T47D (cell line): ENCODE results near the gene FAM81A.
A peak's percentile ranks its signal among the peaks of the same experiment; 100 is the strongest.
"Not testable (repeated sequence)": the region's sequence is repeated elsewhere in the genome, so short reads cannot be mapped to it uniquely, and the experiment has no call there.

Experiments
- DNase-seq, 2 experiments: peaks; one replicate each; pipeline versions ENCODE4 v3.0.0 to v3.0.0-alpha.2; 2011 to 2012; ENCODE audit warnings: low read depth in 1 of 2, low spot score in 1 of 2
- JUND ChIP-seq: IDR thresholded peaks from 2 replicates; pipeline ENCODE4 v1.6.1; 2012; ENCODE audit warnings: low read depth
- in situ Hi-C: cut with HindIII; loops from 2 replicates; pipeline ENCODE4 v1.10.0; 2016; ENCODE audit warnings: low sequenced_read_pairs, low pct_unique_long_range_greater_than_20kb

Gene FAM81A

DNA sequence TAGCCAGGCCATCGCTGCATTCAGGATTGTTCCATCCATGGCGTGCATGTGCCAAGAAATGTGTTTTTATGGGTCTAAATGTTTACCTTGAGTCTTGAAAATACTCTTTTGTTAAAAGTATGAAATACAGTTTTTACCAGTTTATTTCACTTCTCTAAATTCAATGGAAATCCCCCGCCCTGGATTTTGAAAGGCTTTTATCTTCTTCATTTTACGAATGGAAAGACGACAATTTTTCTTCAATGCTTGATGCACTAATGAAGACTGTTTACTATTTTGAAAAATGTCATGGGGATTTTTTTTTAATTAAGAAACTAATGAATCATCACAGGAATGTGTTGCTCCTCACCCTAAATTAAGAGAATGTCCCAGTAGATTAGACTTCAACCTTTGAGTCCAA, 83.5 kb downstream of the FAM81A start:
- TF ChIP-seq JUND, result no peak
- no peak for DNase-seq
- in situ Hi-C loops, result no loop called here

DNA sequence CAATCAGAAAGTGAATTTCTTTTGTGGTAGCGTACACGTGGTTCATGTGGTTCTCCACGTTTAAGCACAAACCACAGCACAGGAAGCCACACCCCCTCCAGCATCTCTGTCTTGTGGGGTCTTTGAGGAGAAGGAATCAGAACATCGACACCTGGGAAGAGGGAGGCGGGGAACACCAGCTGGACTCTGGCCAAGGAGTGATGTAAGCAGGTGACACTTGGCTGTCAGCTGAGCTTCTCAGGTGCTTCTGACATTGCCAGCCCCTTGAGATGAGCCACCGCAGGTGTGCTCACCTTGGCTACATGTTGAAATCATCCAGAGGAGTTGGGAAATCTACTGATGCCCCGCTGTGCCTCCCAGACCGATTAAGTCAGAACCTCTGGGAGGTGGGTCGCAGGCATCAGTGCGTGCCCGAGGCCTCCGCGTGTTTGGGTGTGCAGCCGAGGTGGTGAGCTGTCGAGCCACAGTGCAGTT, 85.0 kb downstream of the FAM81A start:
- TF ChIP-seq JUND, result no peak
- in situ Hi-C loops, result no loop called here

DNA sequence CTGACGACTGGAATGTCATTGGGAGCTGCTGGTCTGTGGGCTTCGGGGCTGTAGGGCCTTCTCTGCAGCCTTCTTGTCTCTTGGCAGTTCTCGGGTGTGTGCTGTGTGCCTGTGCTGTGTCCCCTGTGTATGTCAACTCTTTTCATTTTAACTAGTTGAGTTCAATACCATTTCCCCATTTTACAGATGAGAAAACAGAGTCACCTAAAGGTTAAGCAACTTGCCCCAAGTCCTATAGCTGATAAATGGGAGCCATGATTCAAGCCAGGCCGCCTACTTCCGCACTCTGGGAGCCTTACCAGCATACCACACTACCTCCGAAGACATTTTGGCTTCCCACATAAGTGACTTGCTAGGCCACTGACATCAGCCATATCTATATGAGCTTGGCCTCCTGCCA, 85.7 kb downstream of the FAM81A start:
- DNase-seq, result no peak
- in situ Hi-C loops, result no loop called here
- TF ChIP-seq JUND, result no peak

More for the DNA sequence above, 85.0 kb downstream of the FAM81A start:
- no peak for DNase-seq

DNA sequence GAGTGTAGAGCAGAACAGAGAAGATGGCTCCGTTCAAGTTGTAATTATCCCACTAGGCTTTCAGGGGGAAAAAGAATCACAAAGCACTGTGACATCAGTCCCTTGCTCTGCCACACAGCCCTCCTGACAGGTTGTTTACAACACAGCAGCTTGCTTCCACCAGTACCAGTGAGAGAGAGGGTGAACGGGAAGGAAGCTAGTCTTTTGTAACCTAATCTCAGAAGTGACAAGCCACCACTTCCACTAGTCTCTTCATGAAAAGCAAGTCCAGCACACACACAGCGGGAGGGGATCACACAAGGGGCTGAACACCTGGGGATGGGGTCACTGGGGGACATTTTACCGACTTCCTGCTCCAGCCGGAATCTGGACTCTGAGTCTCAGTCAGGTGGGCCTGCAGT, 86.3 kb downstream of the FAM81A start:
- TF ChIP-seq JUND, result no peak
- in situ Hi-C loops, result no loop called here
- no peak for DNase-seq

DNA sequence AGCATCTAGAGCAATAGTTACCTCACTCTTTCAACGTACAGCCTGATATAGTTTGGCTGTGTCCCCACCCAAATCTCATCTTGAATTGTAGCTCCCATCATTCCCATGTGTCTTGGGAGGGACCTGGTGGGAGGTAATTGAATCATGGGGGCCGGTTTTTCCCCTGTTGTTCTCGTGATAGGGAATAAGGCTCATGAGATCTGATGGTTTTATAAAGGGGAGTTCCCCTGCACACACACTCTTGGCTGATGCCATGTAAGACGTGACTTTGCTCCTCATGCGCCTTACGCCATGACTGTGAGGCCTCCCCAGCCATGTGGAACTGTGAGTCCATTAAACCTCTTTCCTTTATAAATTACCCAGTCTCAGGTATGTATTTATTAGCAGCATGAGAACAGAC, 88.5 kb downstream of the FAM81A start:
- in situ Hi-C loops, DNase-seq: not testable (repeated sequence)

DNA sequence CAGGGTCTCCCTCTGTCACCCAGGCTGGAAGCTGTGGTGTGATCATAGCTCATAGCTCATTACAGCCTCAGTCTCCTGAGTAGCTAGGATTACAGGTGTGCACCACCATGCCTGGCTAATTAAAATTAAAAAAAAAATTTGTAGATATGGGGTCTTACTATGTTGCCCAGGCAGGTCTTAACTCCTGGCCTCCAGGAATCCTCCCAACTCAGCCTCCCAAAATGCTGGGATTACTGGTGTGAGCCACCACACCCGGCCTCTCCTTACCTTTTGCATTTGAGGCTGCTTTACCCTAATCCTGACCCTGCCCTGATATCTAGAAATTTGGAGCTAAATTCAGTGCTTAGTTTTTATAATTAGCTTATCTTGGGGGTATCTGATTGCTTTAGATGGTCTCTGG, 90.4 kb downstream of the FAM81A start:
- no peak for TF ChIP-seq JUND
- in situ Hi-C loops, result no loop called here
- DNase-seq, result no peak

DNA sequence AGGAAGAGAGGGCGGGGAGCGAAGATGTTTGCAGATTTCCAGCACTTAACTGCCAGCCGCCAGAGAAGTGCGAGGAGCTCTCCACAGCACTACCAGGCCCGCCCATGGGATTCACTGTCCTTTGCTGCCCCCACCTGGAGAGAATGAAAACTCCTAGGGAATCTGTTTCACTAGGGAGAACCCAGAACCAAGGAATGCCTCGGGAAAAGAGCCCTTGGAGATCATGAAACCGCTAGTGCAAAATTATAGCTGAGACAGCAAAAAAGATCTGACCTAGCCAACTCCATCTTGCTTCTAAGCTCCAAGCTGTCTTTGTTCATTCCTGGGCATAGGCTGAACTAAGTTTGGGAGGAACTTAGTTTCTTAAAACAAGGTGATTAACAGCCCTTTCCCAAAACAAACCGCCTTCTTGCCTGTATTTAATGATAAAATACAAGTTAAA, 91.0 kb downstream of the FAM81A start:
- TF ChIP-seq JUND, result no peak
- peak; percentile 13 to 93 for DNase-seq
- in situ Hi-C loops, result no loop called here

DNA sequence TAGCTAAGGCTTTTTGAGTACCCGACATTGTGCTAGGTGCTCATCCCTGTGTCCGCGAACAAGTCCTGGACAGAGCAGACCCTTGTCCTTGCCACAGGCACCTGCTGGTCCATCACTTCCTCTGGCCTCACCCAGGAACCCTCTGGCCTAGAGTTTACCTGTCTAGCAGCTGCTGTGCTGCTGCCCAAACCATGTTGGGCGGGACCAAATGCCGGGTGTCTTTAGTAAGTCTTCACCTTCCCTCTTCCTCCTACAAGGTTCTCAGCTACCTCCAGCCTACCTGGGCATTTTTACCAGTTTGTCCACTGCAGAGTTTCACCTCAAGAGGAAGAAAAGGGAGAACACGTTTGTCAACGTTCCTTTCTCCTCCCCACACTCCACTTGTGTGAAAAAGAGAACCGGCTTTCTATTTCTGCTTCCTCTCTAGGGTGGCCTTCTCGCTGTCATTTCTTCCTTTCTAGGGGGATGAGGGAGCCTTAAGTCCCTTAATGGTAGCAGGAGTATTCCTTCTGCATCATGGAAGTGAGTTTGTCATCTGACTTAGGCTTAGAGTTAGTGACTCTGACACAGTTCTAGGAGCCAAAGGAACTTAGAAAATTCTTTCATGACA, 93.2 kb downstream of the FAM81A start:
- no peak for TF ChIP-seq JUND
- in situ Hi-C loops, result no loop called here
- peak in 1 of 2 experiments; percentile 66 for DNase-seq

DNA sequence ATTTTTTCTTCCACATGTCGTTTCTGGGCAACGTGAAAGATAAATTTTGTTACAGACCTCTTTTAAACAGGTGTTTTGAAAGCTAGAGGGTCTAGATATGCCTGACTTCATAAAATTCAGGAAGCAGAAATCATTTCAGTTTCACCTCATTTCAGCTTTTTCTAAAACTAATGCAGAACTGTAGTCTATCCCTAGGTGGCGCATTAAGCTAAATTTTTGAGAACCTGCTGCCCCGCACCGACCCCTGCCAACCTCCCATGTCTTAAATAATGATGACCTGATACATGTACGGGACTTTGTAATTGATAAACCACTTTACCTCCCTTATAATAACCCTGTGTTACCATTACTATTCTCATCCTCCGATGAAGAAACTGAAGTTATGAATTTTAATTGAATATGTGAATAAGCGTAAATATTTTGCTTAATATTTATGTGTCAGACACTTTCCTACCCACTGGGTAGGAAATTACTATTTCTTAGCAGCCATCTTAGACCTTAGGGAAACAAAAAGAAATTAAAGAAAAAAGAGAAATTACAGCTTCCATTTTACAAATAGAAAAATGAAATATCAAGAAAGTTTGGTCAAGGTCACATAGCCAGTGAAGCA, 94.9 kb downstream of the FAM81A start:
- no peak for TF ChIP-seq JUND
- peak in 1 of 2 experiments; percentile 58 for DNase-seq
- in situ Hi-C loops, result no loop called here

DNA sequence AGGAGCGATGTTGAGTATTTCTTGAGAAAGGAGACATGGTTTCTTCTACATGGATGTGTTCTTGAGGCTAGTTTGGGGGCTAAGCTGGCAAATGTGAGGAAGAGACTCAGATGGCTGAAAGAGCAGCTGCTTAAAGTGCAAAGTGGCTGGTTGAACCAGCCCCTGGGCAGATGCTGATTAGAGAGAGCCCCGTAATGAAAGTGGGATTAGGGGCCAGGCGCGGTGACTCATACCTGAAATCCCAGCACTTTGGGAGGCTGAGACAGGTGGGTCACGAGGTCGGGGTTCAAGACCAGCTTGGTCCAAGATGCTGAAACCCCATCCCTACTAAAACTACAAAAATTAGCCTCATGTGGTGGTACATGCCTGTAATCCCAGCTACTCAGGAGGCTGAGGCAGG, 98.6 kb downstream of the FAM81A start:
- no peak for TF ChIP-seq JUND
- in situ Hi-C loops, result no loop called here

DNA sequence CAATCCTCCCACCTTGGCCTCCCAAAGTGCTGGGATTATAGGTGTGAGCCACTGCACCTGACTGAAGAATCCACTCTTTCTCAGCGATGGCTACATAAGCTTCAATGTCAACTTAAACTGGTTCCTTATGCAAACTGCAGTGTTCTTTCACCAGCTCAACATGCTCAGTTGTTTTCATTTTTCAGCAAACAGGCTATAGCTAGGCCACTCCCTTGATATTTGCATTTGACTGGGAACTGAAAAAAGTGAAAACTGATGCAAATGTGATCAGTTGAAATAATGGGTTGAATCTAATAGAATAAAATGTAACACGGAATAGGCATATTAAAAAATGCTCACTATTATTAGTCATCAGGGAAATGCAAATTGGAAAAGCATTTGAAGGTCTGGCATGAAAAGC, 99.4 kb downstream of the FAM81A start:
- in situ Hi-C loops, result no loop called here
- TF ChIP-seq JUND, result no peak
- DNase-seq, result peak in 1 of 2 experiments; percentile 28

More for the DNA sequence above, 98.6 kb downstream of the FAM81A start:
- no peak for DNase-seq

DNA sequence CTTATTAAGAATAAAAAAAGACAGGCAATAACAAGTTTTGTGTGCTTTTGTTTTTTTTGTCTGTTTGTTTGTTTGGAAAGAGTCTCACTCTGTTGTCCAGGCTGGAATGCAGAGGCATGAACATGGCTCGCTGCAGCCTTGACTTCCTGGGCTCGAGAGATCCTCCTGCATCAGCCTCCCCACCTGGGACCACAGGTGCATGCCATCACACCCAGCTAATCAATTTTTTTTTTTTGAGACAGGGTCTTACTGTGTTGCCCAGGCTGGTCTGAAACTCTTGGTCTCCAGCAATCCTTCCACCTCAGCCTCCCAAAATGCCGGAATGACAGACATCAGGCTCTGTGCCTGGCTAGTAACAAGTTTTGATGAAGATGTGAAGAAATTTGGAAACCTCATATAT, 100.5 kb downstream of the FAM81A start:
- in situ Hi-C loops, result no loop called here
- no peak for TF ChIP-seq JUND
- DNase-seq, result no peak

DNA sequence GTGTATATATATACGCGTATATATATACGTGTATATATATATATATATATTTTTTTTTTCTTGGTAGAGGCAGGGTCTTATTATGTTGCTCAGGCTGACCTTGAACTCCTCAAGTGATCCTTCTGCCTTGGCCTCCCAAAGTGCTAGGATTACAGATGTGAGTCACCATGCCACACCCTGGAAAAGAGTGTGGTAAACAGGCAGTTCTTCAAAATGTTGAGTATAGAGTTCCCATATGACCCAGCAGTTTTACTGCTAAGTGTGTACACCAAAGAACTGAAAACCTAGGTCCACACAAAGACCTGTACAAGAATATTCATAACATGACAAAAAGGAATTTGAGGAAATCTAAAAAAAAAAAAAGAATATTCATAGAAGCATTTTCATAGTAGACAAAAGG, 101.8 kb downstream of the FAM81A start:
- DNase-seq, result no peak
- TF ChIP-seq JUND, result no peak
- in situ Hi-C loops, result no loop called here

DNA sequence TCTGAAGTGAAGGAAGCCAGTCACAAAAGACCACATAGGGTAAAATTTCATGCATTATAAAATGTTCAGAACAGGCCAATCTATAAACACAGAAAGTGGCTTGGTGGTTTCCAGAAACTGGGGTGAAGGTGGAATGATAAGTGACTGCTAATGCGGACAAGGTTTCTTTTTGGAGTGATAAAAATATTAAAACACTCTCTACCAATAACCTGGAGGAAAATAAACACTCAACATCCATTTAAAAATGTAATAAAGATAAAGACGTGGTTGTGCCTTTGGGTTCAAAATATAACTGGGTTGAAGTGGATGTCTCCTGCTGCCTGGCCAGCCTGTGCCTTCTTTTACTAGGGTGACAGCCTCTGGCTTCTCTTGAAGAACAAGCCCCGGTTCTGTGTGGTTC, 102.7 kb downstream of the FAM81A start:
- in situ Hi-C loops, result no loop called here
- no peak for TF ChIP-seq JUND
- no peak for DNase-seq
